NCI-H1092 treated with DMSO at 0.1 percent for 48 hours (cell line): ENCODE results near the gene CXCL16.
"Not testable (repeated sequence)": the region's sequence is repeated elsewhere in the genome, so short reads cannot be mapped to it uniquely, and the experiment has no call there.

Experiments used
- DNase-seq: peaks from one replicate; lab custom pipeline; 2025; lab: John Stamatoyannopoulos, UW

The CXCL16 gene

GRCh38 chr17:4699401-4700056, 40.2 kb downstream of the CXCL16 start:
- not testable (repeated sequence) for DNase-seq

- no peak for DNase-seq
Observed at GRCh38 chr17:4696437-4696805, 43.3 kb downstream of the CXCL16 start.

DNA sequence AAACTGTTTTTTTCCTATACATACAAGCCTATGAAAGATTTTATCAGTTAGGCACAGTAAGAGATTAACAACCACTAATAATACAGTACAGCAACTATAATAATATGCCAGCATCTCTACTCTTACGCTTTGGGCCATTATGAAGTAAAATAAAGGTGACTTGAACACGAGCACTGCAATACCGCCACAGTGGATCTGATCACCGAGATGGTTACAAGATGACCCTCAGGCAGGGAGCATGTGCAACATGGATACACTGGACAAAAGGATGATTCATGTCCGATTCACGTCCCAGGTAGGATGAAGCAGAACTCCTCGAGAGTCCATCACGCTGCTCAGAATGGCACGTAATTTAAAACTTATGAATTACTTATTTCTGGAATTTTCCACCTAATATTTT, 46.3 kb downstream of the CXCL16 start:
- no peak for DNase-seq

- no peak for DNase-seq
Observed at GRCh38 chr17:4691686-4692085, 48.0 kb downstream of the CXCL16 start.

DNA sequence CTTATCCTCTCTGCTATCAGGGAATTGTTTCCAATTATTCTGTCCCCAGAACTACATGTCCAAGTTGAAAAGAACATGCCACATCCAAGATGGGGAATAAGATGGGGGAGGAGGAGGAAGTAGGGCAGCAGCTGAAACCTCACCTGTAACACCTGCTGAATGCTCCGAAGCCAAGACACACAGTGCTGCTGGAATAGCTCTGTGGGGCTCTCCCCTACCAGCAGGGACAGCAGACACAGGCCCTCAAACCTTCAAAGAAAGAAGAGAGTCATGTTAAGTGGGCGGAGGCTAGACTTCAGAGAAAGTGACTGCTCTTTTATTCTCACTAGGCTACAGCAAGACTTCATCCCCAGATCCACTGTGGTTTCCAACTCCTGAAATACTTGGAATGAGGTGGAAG, 49.0 kb downstream of the CXCL16 start:
- no peak for DNase-seq

DNA sequence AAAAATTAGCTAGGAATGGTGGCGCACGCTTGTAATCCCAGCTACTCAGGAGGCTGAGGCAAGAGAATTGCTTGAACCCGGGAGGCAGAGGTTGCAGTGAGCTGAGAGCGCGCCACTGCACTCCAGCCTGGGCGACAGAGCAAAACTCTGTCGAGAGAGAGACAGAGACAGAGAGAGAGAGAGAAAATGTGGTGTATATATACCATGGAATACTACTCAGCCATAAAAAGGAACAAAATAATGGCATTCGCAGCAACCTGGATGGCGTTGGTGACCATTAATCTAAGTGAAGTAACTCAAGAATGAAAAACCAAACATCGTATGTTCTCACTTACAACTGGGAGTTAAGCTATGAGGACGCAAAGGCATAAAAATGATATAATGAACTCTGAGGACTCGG, 49.9 kb downstream of the CXCL16 start:
- not testable (repeated sequence) for DNase-seq

GRCh38 chr17:4683739-4684138, 56.0 kb downstream of the CXCL16 start:
- not testable (repeated sequence) for DNase-seq
